Liver (tissue), 9 donors: ENCODE measurements around the gene CHRNB2. TPM values are rescaled to one million over a fixed set of nuclear protein-coding genes. Genes with fewer than 3 reads are reported as not detected.
A peak's percentile ranks its signal among the peaks of the same experiment; 100 is the strongest.

Experiments used
- DNase-seq: peaks from one replicate; pipeline ENCODE4 v3.0.0-alpha.2; 2017; ENCODE audit warnings: low spot score
- H3K27ac ChIP-seq, 2 donors: one replicate each; pipeline ENCODE4 v1.7.0; 2013; ENCODE audit warnings: inconsistent platforms in 2 of 2, low read length in 2 of 2, control low read depth in 1 of 2, low read depth in 1 of 2, mild to moderate bottlenecking in 1 of 2
- H3K27me3 ChIP-seq, 4 donors: one replicate each; pipeline versions ENCODE4 v1.6.1 to v1.7.0; 2013; ENCODE audit warnings: low read length in 3 of 4, inconsistent platforms in 1 of 4, mild to moderate bottlenecking in 1 of 4, moderate library complexity in 1 of 4; ENCODE audit not compliant: control insufficient read depth in 4 of 4, insufficient read depth in 4 of 4
- H3K36me3 ChIP-seq, 4 donors: one replicate each; pipeline versions ENCODE4 v1.6.1 to v1.7.0; 2013; ENCODE audit warnings: low read length in 3 of 4, mild to moderate bottlenecking in 3 of 4, low read depth in 1 of 4, moderate library complexity in 1 of 4; ENCODE audit not compliant: control insufficient read depth in 4 of 4, insufficient read depth in 3 of 4
- H3K4me1 ChIP-seq, 4 donors: one replicate each; pipeline versions ENCODE4 v1.6.1 to v1.7.0; 2013; ENCODE audit warnings: low read length in 3 of 4, mild to moderate bottlenecking in 3 of 4, moderate library complexity in 1 of 4; ENCODE audit not compliant: control insufficient read depth in 4 of 4, insufficient read depth in 4 of 4
- H3K4me3 ChIP-seq, 3 donors: one replicate each; pipeline versions ENCODE4 v1.6.1 to v1.7.0; 2013; ENCODE audit warnings: low read length in 3 of 3, control low read depth in 1 of 3, low read depth in 1 of 3, mild to moderate bottlenecking in 1 of 3
- H3K9ac ChIP-seq, 2 donors: one replicate each; pipeline ENCODE4 v1.7.0; 2013; ENCODE audit warnings: low read length in 2 of 2, mild to moderate bottlenecking in 2 of 2, moderate library complexity in 2 of 2, control low read depth in 1 of 2, low read depth in 1 of 2
- H3K9me3 ChIP-seq, 4 donors: one replicate each; pipeline versions ENCODE4 v1.6.1 to v1.7.0; 2013; ENCODE audit warnings: low read length in 3 of 4; ENCODE audit not compliant: control insufficient read depth in 4 of 4
- ATF3 ChIP-seq: IDR thresholded peaks from 2 replicates; pipeline ENCODE4 v1.6.1; 2016; ENCODE audit warnings: antibody characterized with exemption
- CTCF ChIP-seq: fragments of 150-350 bp; IDR thresholded peaks from 2 replicates; pipeline ENCODE4 v1.5.1; 2017; ENCODE audit warnings: improper control_type of control experiment, low read depth, low read length; ENCODE audit not compliant: missing input control
- EGR1 ChIP-seq, 2 donors: IDR thresholded peaks; 2 replicates each; pipeline ENCODE4 v1.6.1; 2016 to 2018; ENCODE audit warnings: antibody characterized with exemption in 2 of 2, low read depth in 2 of 2
- FOXA1 ChIP-seq: IDR thresholded peaks from 2 replicates; pipeline ENCODE4 v1.6.1; 2016; ENCODE audit warnings: antibody characterized with exemption
- FOXA2 ChIP-seq: IDR thresholded peaks from 2 replicates; pipeline ENCODE4 v1.6.1; 2016; ENCODE audit warnings: antibody characterized with exemption
- HNF4A ChIP-seq, 2 donors: conservative IDR thresholded peaks; 2 replicates each; pipeline ENCODE4 v1.6.1; 2016; ENCODE audit warnings: antibody characterized with exemption in 2 of 2, mild to moderate bottlenecking in 2 of 2
- HNF4G ChIP-seq: IDR thresholded peaks from 2 replicates; pipeline ENCODE4 v1.6.1; 2016; ENCODE audit warnings: antibody characterized with exemption
- JUND ChIP-seq, 2 donors: IDR thresholded peaks; 2 replicates each; pipeline ENCODE4 v1.6.1; 2016; ENCODE audit warnings: antibody characterized with exemption in 2 of 2
- MAX ChIP-seq: IDR thresholded peaks from 2 replicates; pipeline ENCODE4 v1.6.1; 2016; ENCODE audit warnings: antibody characterized with exemption
- NR2F2 ChIP-seq: IDR thresholded peaks from 2 replicates; pipeline ENCODE4 v1.6.1; 2016; ENCODE audit warnings: antibody characterized with exemption
- RAD21 ChIP-seq, 2 donors: IDR thresholded peaks; 2 replicates each; pipeline ENCODE4 v1.6.1; 2016; ENCODE audit warnings: antibody characterized with exemption in 2 of 2, mild to moderate bottlenecking in 2 of 2
- REST ChIP-seq: IDR thresholded peaks from 2 replicates; pipeline ENCODE4 v1.6.1; 2016; ENCODE audit warnings: antibody characterized with exemption, mild to moderate bottlenecking
- RXRA ChIP-seq, 2 donors: IDR thresholded peaks; 2 replicates each; pipeline ENCODE4 v1.6.1; 2017 to 2018; ENCODE audit warnings: antibody characterized with exemption in 2 of 2, mild to moderate bottlenecking in 1 of 2
- SP1 ChIP-seq: IDR thresholded peaks from 2 replicates; pipeline ENCODE4 v1.6.1; 2018; ENCODE audit warnings: antibody characterized with exemption, mild to moderate bottlenecking
- TAF1 ChIP-seq: conservative IDR thresholded peaks from 2 replicates; pipeline ENCODE4 v1.6.1; 2016; ENCODE audit warnings: antibody characterized with exemption, mild to moderate bottlenecking
- YY1 ChIP-seq: IDR thresholded peaks from 2 replicates; pipeline ENCODE4 v1.6.1; 2016; ENCODE audit warnings: antibody characterized with exemption, mild to moderate bottlenecking
- ZBTB33 ChIP-seq: IDR thresholded peaks from 2 replicates; pipeline ENCODE4 v1.6.1; 2016; ENCODE audit warnings: antibody characterized with exemption
- WGBS: extraction: QIAGEN DNeasy Blood & Tissue Kit; methylation state at CpG from one replicate; pipeline ENCODE4 v1.1.7; 2013; 5-methylcytosine and 5-hydroxymethylcytosine counted together
- polyA plus RNA-seq, 2 donors: library from polyadenylated mRNA; stranded (reverse) in 1 of 2; unstranded in 1 of 2; fragments of 200-250 nt in 1 of 2; fragments of >200 nt in 1 of 2; fragmentation: Nextera tagmentation in 1 of 2; extraction: Ambion mirVana in 1 of 2; gene quantifications; one replicate each; pipeline versions ENCODE4 v1.2.1 to v1.2.3, GENCODE V29; 2013 to 2015
- total RNA-seq, 2 donors: library from RNA; depleted of rRNA; stranded (reverse); fragments of >200 nt; gene quantifications; one replicate each; pipeline ENCODE4 v1.2.3, GENCODE V29; 2014
- donor health status: healthy.
- donor health status: healthy.
- donor health status: healthy.
- donor health status: healthy.
- donor health status: healthy.

CHRNB2 gene
- total and polyA plus RNA-seq, 4 donors: under 0.01 to 0.06 (median 0.01) TPM; not detected in 1

GRCh38 chr1:154546264-154547063, 21.1 kb upstream of the CHRNB2 start:
- TF ChIP-seq HNF4A (conservative IDR thresholded peaks at IDR 0.05) (peak; percentile 33 to 50), HNF4G (no peak), RAD21 (IDR thresholded peaks at IDR 0.05) (peak; percentile 85 to 90), ATF3 (no peak), SP1 (peak; percentile 14), CTCF (peak; percentile 80), RXRA (IDR thresholded peaks at IDR 0.05) (peak in 1 of 2 donors; percentile 15)
- Histone ChIP-seq H3K4me1 (peaks cover 12 to 41% (median 37%) of the 10 kb centered on the region in 4 donors), H3K27me3 (no peaks in the 10 kb centered on the region), H3K27ac (peak overlapping the region; percentile 74 to 82), H3K36me3 (peaks cover 7 to 25% (median 15%) of the 10 kb centered on the region in 4 donors), H3K4me3 (no peak overlapping the region), H3K9me3 (no peaks in the 10 kb centered on the region), H3K9ac (peak overlapping the region in 1 of 2 donors; percentile 21)
- WGBS: 75% methylated on average over 13 of the region's 13 CpGs
- DNase-seq: peak; percentile 54

- 43% methylated on average over 11 of the region's 11 CpGs for WGBS
- H3K27me3 ChIP-seq: no peaks in the 10 kb centered on the region
- H3K9ac ChIP-seq: peak overlapping the region in 1 of 2 donors; percentile 21
- H3K4me3 ChIP-seq: no peak overlapping the region
- peaks cover 12 to 33% (median 22%) of the 10 kb centered on the region in 4 donors for H3K36me3 ChIP-seq
- no peaks in the 10 kb centered on the region for H3K9me3 ChIP-seq
- peaks cover 12 to 45% (median 37%) of the 10 kb centered on the region in 4 donors for H3K4me1 ChIP-seq
- peak overlapping the region; percentile 74 to 82 for H3K27ac ChIP-seq
- DNase-seq: no peak
- no peak for TF ChIP-seq HNF4G
- TF ChIP-seq SP1: no peak
- TF ChIP-seq ZBTB33: no peak
- TF ChIP-seq TAF1: no peak
- no peak for TF ChIP-seq NR2F2
- TF ChIP-seq MAX: no peak
- no peak for TF ChIP-seq YY1
- TF ChIP-seq FOXA1: no peak
- no peak for TF ChIP-seq FOXA2
- no peak for TF ChIP-seq JUND (IDR thresholded peaks at IDR 0.05)
- no peak for TF ChIP-seq RXRA (IDR thresholded peaks at IDR 0.05)
- no peak for TF ChIP-seq ATF3
- no peak for TF ChIP-seq RAD21 (IDR thresholded peaks at IDR 0.05)
- TF ChIP-seq EGR1 (IDR thresholded peaks at IDR 0.05; ENCODE audit: low read depth in 2 of 2): no peak
- TF ChIP-seq REST: no peak
- TF ChIP-seq CTCF: no peak
Measured at GRCh38 chr1:154547105-154547732, 20.4 kb upstream of the CHRNB2 start.
